Left ventricle myocardium inferior (tissue), 1 donor: ENCODE measurements around the gene ABCG1. TPM values are rescaled to one million over a fixed set of nuclear protein-coding genes. Genes with fewer than 3 reads are reported as not detected.

ENCODE experiments used
- DNase-seq: peaks from one replicate; pipeline ENCODE4 v3.0.0-alpha.2; 2020
- H3K27ac ChIP-seq: fragments of 200-600 bp; replicated peaks from 2 replicates; pipeline ENCODE4 v1.8.0; 2021
- H3K27me3 ChIP-seq: fragments of 200-600 bp; 2 replicates; pipeline ENCODE4 v1.8.0; 2021; ENCODE audit warnings: low read depth
- H3K36me3 ChIP-seq: fragments of 200-600 bp; 2 replicates; pipeline ENCODE4 v1.8.0; 2021
- H3K4me1 ChIP-seq: fragments of 200-600 bp; 2 replicates; pipeline ENCODE4 v1.8.0; 2021
- H3K4me3 ChIP-seq: fragments of 200-600 bp; 2 replicates; pipeline ENCODE4 v1.8.0; 2021; ENCODE audit warnings: mild to moderate bottlenecking, moderate library complexity
- H3K9me3 ChIP-seq: fragments of 200-600 bp; replicated peaks from 2 replicates; pipeline ENCODE4 v1.8.0; 2021
- CTCF ChIP-seq: fragments of 200-600 bp; IDR thresholded peaks from 2 replicates; pipeline ENCODE4 v1.8.0; 2021; ENCODE audit warnings: antibody characterized with exemption, mild to moderate bottlenecking, borderline replicate concordance
- intact Hi-C: fragments of 100-400 bp; cut with micrococcal nuclease; formaldehyde crosslinking; loops from one replicate; pipeline ENCODE4 v1.11.0; 2022
- total RNA-seq: library from RNA; stranded (reverse); fragmentation: NEBNext Ultra II Directional; extraction: Animal tissue kit (Norgen Biotek cat#: 25700); gene quantifications from one replicate; pipeline ENCODE4 v1.2.1, GENCODE V29; 2021
- donor health status: DM: no; HTN: yes; CAD: no; lungs with severe emphysema.

Gene ABCG1
- total RNA-seq, 1 donor from 2014 or later = 8.7 TPM

- H3K9me3 ChIP-seq = no peaks in the 10 kb centered on the region
- no peak for TF ChIP-seq CTCF
- H3K4me3 ChIP-seq = no peak overlapping the region
- H3K27me3 ChIP-seq = peaks cover 8% of the 10 kb centered on the region
- H3K4me1 ChIP-seq = peaks cover 38% of the 10 kb centered on the region
- H3K27ac ChIP-seq = peak overlapping the region; percentile 80
- DNase-seq = no peak
- peaks cover 9% of the 10 kb centered on the region for H3K36me3 ChIP-seq
- intact Hi-C loops = no loop called here
Measured at GRCh38 chr21:42301371-42302075, 82.6 kb downstream of the ABCG1 start.

GRCh38 chr21:42302076-42302650 is 83.2 kb downstream of the ABCG1 start:
- H3K9me3 ChIP-seq = no peaks in the 10 kb centered on the region
- peak overlapping the region; percentile 80 for H3K27ac ChIP-seq
- intact Hi-C loops = no loop called here
- no peak for TF ChIP-seq CTCF
- H3K4me1 ChIP-seq = peaks cover 38% of the 10 kb centered on the region
- peaks cover 6% of the 10 kb centered on the region for H3K36me3 ChIP-seq
- peaks cover 14% of the 10 kb centered on the region for H3K27me3 ChIP-seq
- no peak overlapping the region for H3K4me3 ChIP-seq
- no peak for DNase-seq

GRCh38 chr21:42302794-42303193 is 83.9 kb downstream of the ABCG1 start:
- intact Hi-C loops = no loop called here
- H3K9me3 ChIP-seq = no peaks in the 10 kb centered on the region
- peaks cover 20% of the 10 kb centered on the region for H3K27me3 ChIP-seq
- H3K36me3 ChIP-seq = no peaks in the 10 kb centered on the region
- no peak for DNase-seq
- H3K4me3 ChIP-seq = no peak overlapping the region
- no peak for TF ChIP-seq CTCF
- H3K27ac ChIP-seq = peak overlapping the region; percentile 80
- peaks cover 38% of the 10 kb centered on the region for H3K4me1 ChIP-seq

- no peak for TF ChIP-seq CTCF
- intact Hi-C loops = no loop called here
- DNase-seq = no peak
- peaks cover 38% of the 10 kb centered on the region for H3K4me1 ChIP-seq
- H3K4me3 ChIP-seq = no peak overlapping the region
- peaks cover 27% of the 10 kb centered on the region for H3K27me3 ChIP-seq
- no peaks in the 10 kb centered on the region for H3K9me3 ChIP-seq
- H3K36me3 ChIP-seq = no peaks in the 10 kb centered on the region
- no peak overlapping the region for H3K27ac ChIP-seq
Measured at GRCh38 chr21:42303443-42303842, 84.5 kb downstream of the ABCG1 start.

- DNase-seq = no peak
- Histone ChIP-seq H3K9me3 (no peaks in the 10 kb centered on the region), H3K27ac (no peak overlapping the region), H3K4me1 (peaks cover 32% of the 10 kb centered on the region), H3K27me3 (peaks cover 41% of the 10 kb centered on the region), H3K4me3 (no peak overlapping the region), H3K36me3 (no peaks in the 10 kb centered on the region)
- no peak for TF ChIP-seq CTCF
- intact Hi-C loops = no loop called here
Measured at GRCh38 chr21:42304556-42305454, 85.9 kb downstream of the ABCG1 start.
